Liver (tissue), 9 donors: Measurements from ENCODE around the gene SMYD3. TPM values are rescaled to one million over a fixed set of nuclear protein-coding genes. Genes with fewer than 3 reads are reported as not detected.

Experiments
- DNase-seq: peaks from one replicate; pipeline ENCODE4 v3.0.0-alpha.2; 2017; ENCODE audit warnings: low spot score
- H3K27ac ChIP-seq, 2 donors: one replicate each; pipeline ENCODE4 v1.7.0; 2013; ENCODE audit warnings: inconsistent platforms in 2 of 2, low read length in 2 of 2, control low read depth in 1 of 2, low read depth in 1 of 2, mild to moderate bottlenecking in 1 of 2
- H3K27me3 ChIP-seq, 4 donors: one replicate each; pipeline versions ENCODE4 v1.6.1 to v1.7.0; 2013; ENCODE audit warnings: low read length in 3 of 4, inconsistent platforms in 1 of 4, mild to moderate bottlenecking in 1 of 4, moderate library complexity in 1 of 4; ENCODE audit not compliant: control insufficient read depth in 4 of 4, insufficient read depth in 4 of 4
- H3K36me3 ChIP-seq, 4 donors: one replicate each; pipeline versions ENCODE4 v1.6.1 to v1.7.0; 2013; ENCODE audit warnings: low read length in 3 of 4, mild to moderate bottlenecking in 3 of 4, low read depth in 1 of 4, moderate library complexity in 1 of 4; ENCODE audit not compliant: control insufficient read depth in 4 of 4, insufficient read depth in 3 of 4
- H3K4me1 ChIP-seq, 4 donors: one replicate each; pipeline versions ENCODE4 v1.6.1 to v1.7.0; 2013; ENCODE audit warnings: low read length in 3 of 4, mild to moderate bottlenecking in 3 of 4, moderate library complexity in 1 of 4; ENCODE audit not compliant: control insufficient read depth in 4 of 4, insufficient read depth in 4 of 4
- H3K4me3 ChIP-seq, 3 donors: one replicate each; pipeline versions ENCODE4 v1.6.1 to v1.7.0; 2013; ENCODE audit warnings: low read length in 3 of 3, control low read depth in 1 of 3, low read depth in 1 of 3, mild to moderate bottlenecking in 1 of 3
- H3K9ac ChIP-seq, 2 donors: one replicate each; pipeline ENCODE4 v1.7.0; 2013; ENCODE audit warnings: low read length in 2 of 2, mild to moderate bottlenecking in 2 of 2, moderate library complexity in 2 of 2, control low read depth in 1 of 2, low read depth in 1 of 2
- H3K9me3 ChIP-seq, 4 donors: one replicate each; pipeline versions ENCODE4 v1.6.1 to v1.7.0; 2013; ENCODE audit warnings: low read length in 3 of 4; ENCODE audit not compliant: control insufficient read depth in 4 of 4
- CTCF ChIP-seq: fragments of 150-350 bp; IDR thresholded peaks from 2 replicates; pipeline ENCODE4 v1.5.1; 2017; ENCODE audit warnings: improper control_type of control experiment, low read depth, low read length; ENCODE audit not compliant: missing input control
- GABPA ChIP-seq, 2 donors: IDR thresholded peaks in 1 of 2; conservative IDR thresholded peaks in 1 of 2; 2 replicates each; pipeline ENCODE4 v1.6.1; 2016; ENCODE audit warnings: antibody characterized with exemption in 2 of 2, mild to moderate bottlenecking in 1 of 2, moderate library complexity in 1 of 2
- JUND ChIP-seq, 2 donors: IDR thresholded peaks; 2 replicates each; pipeline ENCODE4 v1.6.1; 2016; ENCODE audit warnings: antibody characterized with exemption in 2 of 2
- NR2F2 ChIP-seq: IDR thresholded peaks from 2 replicates; pipeline ENCODE4 v1.6.1; 2016; ENCODE audit warnings: antibody characterized with exemption
- RAD21 ChIP-seq, 2 donors: IDR thresholded peaks; 2 replicates each; pipeline ENCODE4 v1.6.1; 2016; ENCODE audit warnings: antibody characterized with exemption in 2 of 2, mild to moderate bottlenecking in 2 of 2
- SP1 ChIP-seq: IDR thresholded peaks from 2 replicates; pipeline ENCODE4 v1.6.1; 2018; ENCODE audit warnings: antibody characterized with exemption, mild to moderate bottlenecking
- TAF1 ChIP-seq: conservative IDR thresholded peaks from 2 replicates; pipeline ENCODE4 v1.6.1; 2016; ENCODE audit warnings: antibody characterized with exemption, mild to moderate bottlenecking
- YY1 ChIP-seq: IDR thresholded peaks from 2 replicates; pipeline ENCODE4 v1.6.1; 2016; ENCODE audit warnings: antibody characterized with exemption, mild to moderate bottlenecking
- ZBTB33 ChIP-seq: IDR thresholded peaks from 2 replicates; pipeline ENCODE4 v1.6.1; 2016; ENCODE audit warnings: antibody characterized with exemption
- WGBS: extraction: QIAGEN DNeasy Blood & Tissue Kit; methylation state at CpG from one replicate; pipeline ENCODE4 v1.1.7; 2013; 5-methylcytosine and 5-hydroxymethylcytosine counted together
- polyA plus RNA-seq, 2 donors: library from polyadenylated mRNA; stranded (reverse) in 1 of 2; unstranded in 1 of 2; fragments of 200-250 nt in 1 of 2; fragments of >200 nt in 1 of 2; fragmentation: Nextera tagmentation in 1 of 2; extraction: Ambion mirVana in 1 of 2; gene quantifications; one replicate each; pipeline versions ENCODE4 v1.2.1 to v1.2.3, GENCODE V29; 2013 to 2015
- total RNA-seq, 2 donors: library from RNA; depleted of rRNA; stranded (reverse); fragments of >200 nt; gene quantifications; one replicate each; pipeline ENCODE4 v1.2.3, GENCODE V29; 2014
- donor health status: healthy.
- donor health status: healthy.
- donor health status: healthy.
- donor health status: healthy.
- donor health status: healthy.

The SMYD3 gene
- total and polyA plus RNA-seq, 4 donors, result 3.1 to 9.1 (median 8.0) TPM

- H3K27me3 ChIP-seq, result no peaks in the 10 kb centered on the region
- TF ChIP-seq NR2F2 (no peak), ZBTB33 (no peak), JUND (IDR thresholded peaks at IDR 0.05) (no peak), SP1 (no peak), YY1 (no peak), GABPA (IDR thresholded peaks at IDR 0.05 in 1 of 2, conservative IDR thresholded peaks at IDR 0.05 in 1 of 2) (no peak)
- no peak for DNase-seq
- no peaks in the 10 kb centered on the region for H3K9me3 ChIP-seq
- WGBS, result 75% methylated on average over 7 of the region's 7 CpGs
- H3K4me1 ChIP-seq, result peaks cover 0 to 14% (median 6%) of the 10 kb centered on the region in 4 donors
- no peaks in the 10 kb centered on the region for H3K36me3 ChIP-seq
- no peak overlapping the region for H3K9ac ChIP-seq
- H3K4me3 ChIP-seq, result no peak overlapping the region
- H3K27ac ChIP-seq, result no peak overlapping the region
These were observed 3.7 kb downstream of the SMYD3 start for GRCh38 chr1:246503341-246503740.

GRCh38 chr1:246497331-246497915, 9.7 kb downstream of the SMYD3 start:
- H3K9me3 ChIP-seq, result no peaks in the 10 kb centered on the region
- H3K27ac ChIP-seq, result no peak overlapping the region
- DNase-seq, result no peak
- no peaks in the 10 kb centered on the region for H3K27me3 ChIP-seq
- TF ChIP-seq RAD21 (IDR thresholded peaks at IDR 0.05) (peak; percentile 83 to 87), CTCF (peak; percentile 65), YY1 (no peak)
- 51% methylated on average over 2 of the region's 2 CpGs for WGBS
- H3K36me3 ChIP-seq, result no peaks in the 10 kb centered on the region
- no peak overlapping the region for H3K4me3 ChIP-seq
- no peaks in the 10 kb centered on the region for H3K4me1 ChIP-seq
- no peak overlapping the region for H3K9ac ChIP-seq

GRCh38 chr1:246492611-246493245, 14.4 kb downstream of the SMYD3 start:
- Histone ChIP-seq H3K4me3 (no peak overlapping the region), H3K27ac (no peak overlapping the region), H3K36me3 (no peaks in the 10 kb centered on the region), H3K9me3 (no peaks in the 10 kb centered on the region), H3K27me3 (no peaks in the 10 kb centered on the region), H3K9ac (no peak overlapping the region), H3K4me1 (no peaks in the 10 kb centered on the region)
- 33% methylated on average over 3 of the region's 3 CpGs for WGBS
- TF ChIP-seq RAD21 (IDR thresholded peaks at IDR 0.05) (peak; percentile 87 to 93), TAF1 (no peak), CTCF (peak; percentile 76)
- DNase-seq, result peak; percentile 58
